ENCODE measurements around the gene RNF151.

Gene RNF151

GRCh38 chr16:2004795-2005517, 38.3 kb downstream of the RNF151 start:
- no peak overlapping the region for H2AFZ ChIP-seq
- H3K9me3 ChIP-seq (ENCODE audit: control insufficient read depth, low read length): no peaks in the 10 kb centered on the region
- no peak overlapping the region for H3K9ac ChIP-seq
- H3K27ac ChIP-seq: no peak overlapping the region
- TF ChIP-seq CTCF (IDR thresholded peaks at IDR 0.05): no peak
- H3K4me1 ChIP-seq: peaks cover 4% of the 10 kb centered on the region
- no peak overlapping the region for H3K4me3 ChIP-seq (ENCODE audit: low read depth, low read length)
- no peaks in the 10 kb centered on the region for H3K36me3 ChIP-seq (ENCODE audit: control insufficient read depth, insufficient read depth, low read length)
- no peaks in the 10 kb centered on the region for H3K27me3 ChIP-seq (ENCODE audit: control insufficient read depth, insufficient read depth, low read length)
- no peak overlapping the region for H3K4me2 ChIP-seq (ENCODE audit: low read length)
- peaks cover 53% of the 10 kb centered on the region for H3K79me2 ChIP-seq

DNA sequence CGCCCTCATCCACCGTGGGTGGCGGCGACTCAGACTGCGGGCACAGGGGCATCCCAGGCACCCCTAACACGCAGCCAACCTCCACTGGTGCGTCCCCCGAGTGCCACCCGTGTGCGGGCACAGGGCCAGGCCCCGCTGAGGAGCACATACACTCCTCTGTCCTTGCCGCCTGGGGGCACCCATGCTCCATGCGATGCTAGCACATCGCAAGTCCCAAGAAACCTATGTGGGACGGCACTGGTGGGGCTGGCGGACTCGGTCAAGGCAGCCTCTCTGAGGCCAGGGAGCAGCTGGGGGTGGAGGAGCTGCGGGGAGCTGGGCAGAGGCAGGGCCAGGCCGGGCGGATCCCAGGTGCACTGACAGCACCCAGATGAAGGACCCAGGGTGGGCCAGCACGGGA, 39.0 kb downstream of the RNF151 start:
- Histone ChIP-seq H3K36me3 (ENCODE audit: control insufficient read depth, insufficient read depth, low read length) (no peaks in the 10 kb centered on the region), H3K9me3 (ENCODE audit: control insufficient read depth, low read length) (no peaks in the 10 kb centered on the region), H3K27ac (no peak overlapping the region), H3K9ac (no peak overlapping the region), H2AFZ (no peak overlapping the region), H3K4me2 (ENCODE audit: low read length) (no peak overlapping the region), H3K4me1 (peaks cover 10% of the 10 kb centered on the region), H3K4me3 (ENCODE audit: low read depth, low read length) (no peak overlapping the region), H3K79me2 (peaks cover 53% of the 10 kb centered on the region), H3K27me3 (ENCODE audit: control insufficient read depth, insufficient read depth, low read length) (no peaks in the 10 kb centered on the region)
- TF ChIP-seq CTCF (IDR thresholded peaks at IDR 0.05): no peak

DNA sequence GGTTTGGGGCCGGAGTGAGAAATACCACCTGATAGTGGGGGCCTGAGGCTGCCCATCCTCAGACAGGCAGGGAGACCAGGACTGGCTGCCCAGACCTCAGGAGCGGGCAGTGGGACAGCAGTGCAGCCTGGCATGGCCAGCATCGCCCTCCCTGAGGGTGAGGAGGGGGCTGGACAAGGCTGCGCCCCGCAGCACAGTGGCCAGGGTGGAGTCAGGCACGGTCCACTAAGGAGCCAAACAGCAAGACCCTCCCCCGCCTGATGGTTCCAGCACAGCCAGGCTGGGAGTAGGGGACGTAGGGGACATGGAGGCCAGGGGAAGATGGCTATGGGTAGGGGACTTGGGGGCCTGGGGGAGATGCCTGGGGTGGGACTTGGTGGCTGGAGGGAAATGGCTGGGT, 39.7 kb downstream of the RNF151 start:
- Histone ChIP-seq H3K4me3 (ENCODE audit: low read depth, low read length) (no peak overlapping the region), H3K36me3 (ENCODE audit: control insufficient read depth, insufficient read depth, low read length) (no peaks in the 10 kb centered on the region), H3K79me2 (peaks cover 53% of the 10 kb centered on the region), H3K4me2 (ENCODE audit: low read length) (no peak overlapping the region), H3K9ac (no peak overlapping the region), H3K27ac (no peak overlapping the region), H2AFZ (no peak overlapping the region), H3K27me3 (ENCODE audit: control insufficient read depth, insufficient read depth, low read length) (no peaks in the 10 kb centered on the region), H3K4me1 (peaks cover 10% of the 10 kb centered on the region), H3K9me3 (ENCODE audit: control insufficient read depth, low read length) (no peaks in the 10 kb centered on the region)
- TF ChIP-seq CTCF (IDR thresholded peaks at IDR 0.05): no peak

- Histone ChIP-seq H2AFZ (no peak overlapping the region), H3K36me3 (ENCODE audit: control insufficient read depth, insufficient read depth, low read length) (no peaks in the 10 kb centered on the region), H3K9me3 (ENCODE audit: control insufficient read depth, low read length) (no peaks in the 10 kb centered on the region), H3K4me3 (ENCODE audit: low read depth, low read length) (no peak overlapping the region), H3K4me2 (ENCODE audit: low read length) (no peak overlapping the region), H3K9ac (no peak overlapping the region), H3K27ac (no peak overlapping the region), H3K4me1 (peaks cover 10% of the 10 kb centered on the region), H3K79me2 (peaks cover 53% of the 10 kb centered on the region), H3K27me3 (ENCODE audit: control insufficient read depth, insufficient read depth, low read length) (no peaks in the 10 kb centered on the region)
- no peak for TF ChIP-seq CTCF (IDR thresholded peaks at IDR 0.05)
Measured at GRCh38 chr16:2007081-2007836, 40.6 kb downstream of the RNF151 start.
